A673 (cell line): ENCODE results near the gene SPEG. TPM values are rescaled to one million over a fixed set of nuclear protein-coding genes. Genes with fewer than 3 reads are reported as not detected.

ENCODE experiments used
- BruUV-seq: library from RNA; stranded (reverse); fragments of 400-500 nt; replicated peaks from 2 replicates; lab custom pipeline; 2021; lab: Mats Ljungman, UMichigan
- CTCF ChIA-PET: fragments of 300-600 bp; sonication (Branson Sonifier 250); formaldehyde crosslinking; loops from one replicate; lab custom pipeline; 2022; ENCODE audit warnings: antibody characterized with exemption; lab: Charles Lee
- POLR2A ChIA-PET: fragments of 300-600 bp; sonication (Branson Sonifier 250); formaldehyde crosslinking; loops from one replicate; lab custom pipeline; 2022; ENCODE audit warnings: antibody characterized with exemption; ENCODE audit not compliant: low non-redundant PET; lab: Charles Lee
- DNase-seq: peaks from one replicate; pipeline ENCODE4 v3.0.0-alpha.2; 2015; ENCODE audit warnings: low spot score
- H3K27ac ChIP-seq: fragments of 200-600 bp; sonication (generic); 2 replicates; pipeline ENCODE4 v1.5.1; 2016; ENCODE audit warnings: mixed run types, low read depth, mild to moderate bottlenecking, mixed read lengths, antibody characterized with exemption, low read length; ENCODE audit not compliant: poor library complexity, severe bottlenecking
- H3K27me3 ChIP-seq: fragments of 200-600 bp; sonication (generic); replicated peaks from 2 replicates; pipeline ENCODE4 v1.6.1; 2017; ENCODE audit warnings: mixed run types, low read depth, mild to moderate bottlenecking, mixed read lengths, antibody characterized with exemption, low read length; ENCODE audit not compliant: insufficient read depth, poor library complexity
- H3K36me3 ChIP-seq: fragments of 200-600 bp; sonication (generic); 2 replicates; pipeline ENCODE4 v1.6.1; 2016; ENCODE audit warnings: mixed run types, mild to moderate bottlenecking, mixed read lengths, antibody characterized with exemption, low read length; ENCODE audit not compliant: insufficient read depth, poor library complexity, severe bottlenecking
- H3K4me1 ChIP-seq: fragments of 200-600 bp; sonication (generic); 2 replicates; pipeline ENCODE4 v1.6.1; 2017; ENCODE audit warnings: mixed run types, mild to moderate bottlenecking, mixed read lengths, antibody characterized with exemption, low read length; ENCODE audit not compliant: insufficient read depth, poor library complexity, severe bottlenecking
- H3K4me3 ChIP-seq: fragments of 200-600 bp; sonication (generic); 2 replicates; pipeline ENCODE4 v1.5.1; 2016; ENCODE audit warnings: low read depth, mixed run types, mild to moderate bottlenecking, mixed read lengths, low read length; ENCODE audit not compliant: poor library complexity, severe bottlenecking
- H3K9me3 ChIP-seq: fragments of 200-600 bp; sonication (generic); 2 replicates; pipeline ENCODE4 v1.6.1; 2016; ENCODE audit warnings: mixed run types, low read depth, mild to moderate bottlenecking, mixed read lengths, antibody characterized with exemption, low read length; ENCODE audit not compliant: poor library complexity, severe bottlenecking
- CTCF ChIP-seq: fragments of 300-800, 200-600 bp; sonication (generic); conservative IDR thresholded peaks from 2 replicates; pipeline ENCODE4 v1.5.1; 2017; ENCODE audit warnings: low read depth, mild to moderate bottlenecking, antibody characterized with exemption, low read length, moderate library complexity, mixed read lengths
- EZH2 ChIP-seq: fragments of 200-600 bp; sonication (generic); IDR thresholded peaks from 2 replicates; pipeline ENCODE4 v1.6.1; 2017; ENCODE audit warnings: borderline replicate concordance, low read depth, mild to moderate bottlenecking, mixed read lengths, antibody characterized with exemption, low read length; ENCODE audit not compliant: poor library complexity, severe bottlenecking
- intact Hi-C: fragments of 100-400 bp; cut with micrococcal nuclease; formaldehyde crosslinking; loops from one replicate; pipeline ENCODE4 v1.10.0; 2022; ENCODE audit not compliant: unreplicated experiment
- total RNA-seq: library from RNA; stranded (reverse); gene quantifications from 2 replicates; pipeline ENCODE4 v1.2.3, GENCODE V29; 2021

Gene SPEG
- total RNA-seq, 1 experiment from 2014 or later, result 8.4 TPM

DNA sequence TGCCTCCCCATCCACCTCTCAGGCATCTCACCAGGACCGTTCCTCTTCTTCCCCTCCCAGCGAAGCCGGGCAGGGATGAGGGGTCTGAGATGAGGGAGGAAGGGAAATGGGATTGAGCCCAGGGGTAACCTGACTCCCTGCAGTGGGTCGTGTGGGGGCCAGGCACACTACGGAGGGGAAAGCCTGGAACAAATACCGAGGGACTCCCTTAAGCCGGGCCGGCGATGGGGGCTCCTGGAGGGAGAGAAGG lies 250 bp upstream of the SPEG start:
- DNase-seq, result no peak
- CTCF ChIA-PET, result interaction anchor here (1.0 kb wide), 1 partner anchor 31 kb away, joined by 5 read pairs; no protein-coding TSS in a partner anchor
- TF ChIP-seq EZH2 (no peak), CTCF (no peak)
- no TSS peak for BruUV-seq
- Histone ChIP-seq H3K4me1 (peaks cover 4% of the 10 kb centered on the region), H3K36me3 (no peaks in the 10 kb centered on the region), H3K27me3 (no peaks in the 10 kb centered on the region), H3K9me3 (no peaks in the 10 kb centered on the region), H3K4me3 (no peak overlapping the region), H3K27ac (no peak overlapping the region)
- POLR2A ChIA-PET, result no interaction called here
- intact Hi-C loops, result no loop called here

DNA sequence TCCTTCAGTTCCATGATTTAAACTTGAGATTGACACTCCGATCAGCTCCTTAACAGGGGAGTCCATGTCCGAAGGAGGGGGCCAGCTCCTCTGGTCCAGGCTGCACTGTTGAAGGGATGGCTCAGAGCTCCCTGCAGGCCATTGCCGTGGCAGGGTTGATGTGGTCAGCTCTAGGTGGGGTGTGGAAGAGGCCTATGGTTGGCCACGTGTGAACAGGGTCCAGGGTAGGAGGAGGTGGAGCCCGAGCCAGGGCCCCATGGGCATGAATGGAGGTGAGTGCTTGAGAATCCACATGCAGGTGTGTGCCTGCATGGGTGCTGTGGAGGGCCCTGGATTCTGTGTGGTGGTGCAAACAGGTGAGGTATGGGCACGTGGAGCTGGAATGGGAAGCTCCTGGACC lies 1.1 kb downstream of the SPEG start:
- Histone ChIP-seq H3K4me3 (no peak overlapping the region), H3K27me3 (no peaks in the 10 kb centered on the region), H3K27ac (no peak overlapping the region), H3K36me3 (no peaks in the 10 kb centered on the region), H3K4me1 (peaks cover 3% of the 10 kb centered on the region), H3K9me3 (no peaks in the 10 kb centered on the region)
- DNase-seq, result no peak
- BruUV-seq, result no TSS peak
- intact Hi-C loops, result no loop called here
- CTCF ChIA-PET, result interaction anchor here (0.6 kb wide), 1 partner anchor 10 kb away, joined by 5 read pairs; no protein-coding TSS in a partner anchor
- TF ChIP-seq EZH2 (no peak), CTCF (no peak)
- POLR2A ChIA-PET, result no interaction called here

GRCh38 chr2:219436491-219436890 lies 1.8 kb downstream of the SPEG start:
- Histone ChIP-seq H3K27me3 (no peaks in the 10 kb centered on the region), H3K36me3 (no peaks in the 10 kb centered on the region), H3K4me1 (no peaks in the 10 kb centered on the region), H3K27ac (no peak overlapping the region), H3K9me3 (no peaks in the 10 kb centered on the region), H3K4me3 (no peak overlapping the region)
- intact Hi-C loops, result no loop called here
- DNase-seq, result no peak
- ChIA-PET CTCF (interaction anchor here (0.9 to 1.1 kb wide), 2 partner anchors 19 to 141 kb away, joined by 3 to 4 read pairs; no protein-coding TSS in a partner anchor), POLR2A (no interaction called here)
- TF ChIP-seq EZH2 (no peak), CTCF (no peak)
- no TSS peak for BruUV-seq
